Upper lobe of right lung (tissue), 1 donor: ENCODE results near the gene TMEM184B. TPM values are rescaled to one million over a fixed set of nuclear protein-coding genes. Genes with fewer than 3 reads are reported as not detected.

Source experiments
- ATAC-seq: fragments of 200-7000 bp; cut with Tn5 transposase; one replicate; pipeline ENCODE4 v1.9.1; 2020; ENCODE audit warnings: mild to moderate bottlenecking, moderate library complexity
- DNase-seq: peaks from one replicate; pipeline ENCODE4 v3.0.0-alpha.2; 2020
- H3K27ac ChIP-seq: fragments of 200-600 bp; one replicate; pipeline ENCODE4 v1.8.0; 2022
- H3K27me3 ChIP-seq: fragments of 200-600 bp; one replicate; pipeline ENCODE4 v1.8.0; 2022; ENCODE audit warnings: mild to moderate bottlenecking
- H3K36me3 ChIP-seq: fragments of 200-600 bp; one replicate; pipeline ENCODE4 v1.8.0; 2022
- H3K4me1 ChIP-seq: fragments of 200-600 bp; one replicate; pipeline ENCODE4 v1.8.0; 2022
- H3K4me3 ChIP-seq: fragments of 200-600 bp; one replicate; pipeline ENCODE4 v1.8.0; 2022; ENCODE audit warnings: mild to moderate bottlenecking
- H3K9me3 ChIP-seq: fragments of 200-600 bp; one replicate; pipeline ENCODE4 v1.8.0; 2022
- intact Hi-C: fragments of 100-400 bp; cut with DNase I; formaldehyde crosslinking; loops from one replicate; pipeline ENCODE4 v1.11.0; 2022
- total RNA-seq: library from RNA; stranded (reverse); fragmentation: NEBNext Ultra II Directional; extraction: Animal tissue kit (Norgen Biotek cat#: 25700); gene quantifications from one replicate; pipeline ENCODE4 v1.2.1, GENCODE V29; 2021
- TF ChIP-seq, protein P1 (sequence below): fragments of 200-600 bp; IDR thresholded peaks from one replicate; pipeline ENCODE4 v1.8.0; 2022; ENCODE audit warnings: antibody characterized with exemption
- donor health status: DM: no; HTN: yes; CAD: no; lungs with severe emphysema.

Gene TMEM184B
- total RNA-seq, 1 donor from 2014 or later: 79.2 TPM

DNA sequence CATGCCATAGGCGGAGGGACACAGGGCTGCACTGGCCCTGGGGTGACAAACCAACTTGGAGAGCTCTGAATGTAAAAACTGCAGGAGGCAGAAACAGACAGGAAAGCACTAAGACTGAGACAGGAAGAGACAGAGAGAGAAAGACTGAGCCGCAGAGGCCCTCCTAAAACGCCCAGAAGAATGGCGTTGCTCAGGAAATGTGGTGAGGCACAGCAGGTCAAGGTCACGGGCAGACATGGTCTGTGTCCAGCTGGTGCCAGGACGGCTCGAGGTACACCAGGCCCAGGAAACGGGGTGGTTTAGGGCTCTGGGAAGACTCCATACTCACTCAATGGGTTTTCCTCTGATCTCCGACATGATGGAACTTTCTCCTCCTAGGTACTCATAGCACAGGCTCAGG lies 41.9 kb downstream of the TMEM184B start:
- peaks cover 62% of the 10 kb centered on the region for H3K36me3 ChIP-seq
- TF ChIP-seq, protein P1, sequence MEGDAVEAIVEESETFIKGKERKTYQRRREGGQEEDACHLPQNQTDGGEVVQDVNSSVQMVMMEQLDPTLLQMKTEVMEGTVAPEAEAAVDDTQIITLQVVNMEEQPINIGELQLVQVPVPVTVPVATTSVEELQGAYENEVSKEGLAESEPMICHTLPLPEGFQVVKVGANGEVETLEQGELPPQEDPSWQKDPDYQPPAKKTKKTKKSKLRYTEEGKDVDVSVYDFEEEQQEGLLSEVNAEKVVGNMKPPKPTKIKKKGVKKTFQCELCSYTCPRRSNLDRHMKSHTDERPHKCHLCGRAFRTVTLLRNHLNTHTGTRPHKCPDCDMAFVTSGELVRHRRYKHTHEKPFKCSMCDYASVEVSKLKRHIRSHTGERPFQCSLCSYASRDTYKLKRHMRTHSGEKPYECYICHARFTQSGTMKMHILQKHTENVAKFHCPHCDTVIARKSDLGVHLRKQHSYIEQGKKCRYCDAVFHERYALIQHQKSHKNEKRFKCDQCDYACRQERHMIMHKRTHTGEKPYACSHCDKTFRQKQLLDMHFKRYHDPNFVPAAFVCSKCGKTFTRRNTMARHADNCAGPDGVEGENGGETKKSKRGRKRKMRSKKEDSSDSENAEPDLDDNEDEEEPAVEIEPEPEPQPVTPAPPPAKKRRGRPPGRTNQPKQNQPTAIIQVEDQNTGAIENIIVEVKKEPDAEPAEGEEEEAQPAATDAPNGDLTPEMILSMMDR: no peak
- intact Hi-C loops: no loop called here
- peaks cover 22% of the 10 kb centered on the region for H3K4me1 ChIP-seq
- peak overlapping the region; percentile 59 for H3K27ac ChIP-seq
- H3K27me3 ChIP-seq: no peaks in the 10 kb centered on the region
- DNase-seq: no peak
- no peaks in the 10 kb centered on the region for H3K9me3 ChIP-seq
- H3K4me3 ChIP-seq: no peak overlapping the region
- ATAC-seq: no peak

DNA sequence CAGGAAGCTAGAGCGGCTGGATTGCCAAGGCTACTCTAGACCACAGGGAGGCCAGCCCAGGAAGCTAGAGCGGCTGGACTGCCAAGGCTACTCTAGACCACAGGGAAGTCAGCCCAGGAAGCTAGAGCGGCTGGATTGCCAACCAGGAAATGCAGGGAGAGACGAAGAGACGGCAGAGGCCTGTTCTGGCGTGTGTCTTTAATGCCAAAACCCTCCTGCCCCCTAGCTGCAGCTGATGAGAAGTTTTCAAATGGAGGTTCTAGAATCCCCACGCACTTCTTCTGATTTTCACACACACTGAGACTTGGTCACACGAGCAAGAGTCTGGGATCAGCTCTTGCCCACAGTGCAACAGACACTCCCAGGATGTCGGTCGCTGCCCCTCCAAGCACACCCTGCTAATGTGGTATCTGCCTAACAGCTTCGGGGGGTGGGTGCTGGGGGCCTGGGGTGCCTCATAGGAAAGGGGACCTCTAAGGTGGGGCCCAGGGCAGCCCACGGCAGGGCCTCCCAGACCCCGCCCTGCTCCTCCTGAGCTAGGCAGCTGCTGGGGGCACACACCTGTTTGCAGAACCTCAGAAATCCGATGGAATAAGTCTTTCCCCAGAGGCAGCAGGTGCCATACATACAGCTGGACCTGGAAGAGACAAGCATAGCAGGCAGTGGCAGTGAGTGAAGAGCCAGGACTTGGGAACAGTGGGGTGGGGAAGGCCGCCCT lies 42.5 kb downstream of the TMEM184B start:
- peak overlapping the region; percentile 59 for H3K27ac ChIP-seq
- H3K4me1 ChIP-seq: peaks cover 22% of the 10 kb centered on the region
- TF ChIP-seq, protein P1: peak; percentile 51
- no peak for DNase-seq
- peaks cover 62% of the 10 kb centered on the region for H3K36me3 ChIP-seq
- intact Hi-C loops: no loop called here
- H3K9me3 ChIP-seq: no peaks in the 10 kb centered on the region
- peak; percentile 76 for ATAC-seq
- no peak overlapping the region for H3K4me3 ChIP-seq
- no peaks in the 10 kb centered on the region for H3K27me3 ChIP-seq

DNA sequence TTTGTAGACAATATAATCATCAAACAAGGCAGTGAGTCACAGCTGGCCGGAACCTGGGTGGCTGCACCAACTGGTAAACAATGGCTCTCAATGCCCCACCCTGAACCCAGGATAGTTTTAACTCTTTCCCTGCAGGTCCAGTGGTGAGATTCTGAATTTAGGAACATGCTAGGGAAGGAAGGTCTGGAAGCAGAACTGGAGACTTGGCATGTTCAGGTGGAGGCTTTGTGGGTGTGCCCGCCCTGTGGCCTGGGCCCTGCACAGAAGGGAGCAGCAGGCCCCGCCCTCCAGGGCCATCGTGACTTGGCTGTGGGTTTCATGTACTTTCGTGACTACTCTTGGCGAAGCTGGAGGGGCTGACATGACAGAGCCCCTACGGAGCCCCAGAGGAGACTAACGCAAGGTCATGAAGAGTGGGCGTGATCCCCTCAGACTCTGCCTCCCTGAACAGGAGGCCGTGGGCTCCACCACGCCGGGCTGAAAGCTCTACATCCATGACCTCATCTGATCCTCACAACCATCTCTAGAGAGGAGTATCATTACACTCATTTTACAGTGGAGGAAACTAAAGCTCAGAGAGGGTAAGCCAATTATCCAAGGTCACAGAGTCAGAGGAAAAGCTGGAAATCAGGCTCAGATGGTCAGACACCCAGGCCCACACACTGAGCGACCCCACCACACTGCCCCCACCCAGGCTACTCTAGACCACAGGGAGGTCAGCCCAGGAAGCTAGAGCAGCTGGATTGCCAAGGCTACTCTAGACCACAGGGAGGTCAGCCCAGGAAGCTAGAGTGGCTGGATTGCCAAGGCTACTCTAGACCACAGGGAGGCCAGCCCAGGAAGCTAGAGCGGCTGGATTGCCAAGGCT lies 43.7 kb downstream of the TMEM184B start:
- peak overlapping the region; percentile 85 for H3K27ac ChIP-seq
- H3K4me1 ChIP-seq: peaks cover 22% of the 10 kb centered on the region
- H3K36me3 ChIP-seq: peaks cover 62% of the 10 kb centered on the region
- H3K4me3 ChIP-seq: no peak overlapping the region
- H3K9me3 ChIP-seq: no peaks in the 10 kb centered on the region
- TF ChIP-seq, protein P1: no peak
- no peak for DNase-seq
- peak; percentile 44 for ATAC-seq
- intact Hi-C loops: no loop called here
- H3K27me3 ChIP-seq: no peaks in the 10 kb centered on the region

DNA sequence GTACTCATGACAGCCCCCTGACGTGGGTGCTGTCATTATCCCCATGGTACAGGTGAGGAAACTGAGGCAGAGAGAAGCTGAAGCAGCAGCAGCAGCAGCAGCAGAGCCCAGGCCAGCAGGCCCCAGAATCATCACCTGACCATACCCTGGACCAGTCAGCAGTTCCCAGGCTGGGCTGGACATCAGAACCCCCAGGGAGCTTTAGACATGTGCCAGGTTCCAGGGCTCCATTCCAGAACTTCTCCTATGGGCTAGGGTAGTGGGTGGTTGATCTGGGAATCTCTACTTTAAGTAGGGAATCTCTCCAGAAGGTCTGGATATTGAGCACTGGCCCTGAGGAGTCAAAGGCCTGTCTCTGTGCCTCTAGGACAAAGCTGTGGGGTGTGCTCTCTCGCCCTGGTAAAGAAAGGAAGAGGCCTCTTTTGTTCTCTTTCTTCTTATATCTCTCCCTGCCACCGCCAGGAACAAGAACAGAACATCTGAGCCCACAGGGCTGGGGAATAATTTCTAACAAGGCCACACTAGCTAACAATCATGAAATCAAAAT lies 44.4 kb downstream of the TMEM184B start:
- intact Hi-C loops: no loop called here
- TF ChIP-seq, protein P1: no peak
- DNase-seq (no peak), ATAC-seq (no peak)
- Histone ChIP-seq H3K4me3 (no peak overlapping the region), H3K9me3 (no peaks in the 10 kb centered on the region), H3K4me1 (peaks cover 22% of the 10 kb centered on the region), H3K27me3 (no peaks in the 10 kb centered on the region), H3K36me3 (peaks cover 58% of the 10 kb centered on the region), H3K27ac (peak overlapping the region; percentile 85)

DNA sequence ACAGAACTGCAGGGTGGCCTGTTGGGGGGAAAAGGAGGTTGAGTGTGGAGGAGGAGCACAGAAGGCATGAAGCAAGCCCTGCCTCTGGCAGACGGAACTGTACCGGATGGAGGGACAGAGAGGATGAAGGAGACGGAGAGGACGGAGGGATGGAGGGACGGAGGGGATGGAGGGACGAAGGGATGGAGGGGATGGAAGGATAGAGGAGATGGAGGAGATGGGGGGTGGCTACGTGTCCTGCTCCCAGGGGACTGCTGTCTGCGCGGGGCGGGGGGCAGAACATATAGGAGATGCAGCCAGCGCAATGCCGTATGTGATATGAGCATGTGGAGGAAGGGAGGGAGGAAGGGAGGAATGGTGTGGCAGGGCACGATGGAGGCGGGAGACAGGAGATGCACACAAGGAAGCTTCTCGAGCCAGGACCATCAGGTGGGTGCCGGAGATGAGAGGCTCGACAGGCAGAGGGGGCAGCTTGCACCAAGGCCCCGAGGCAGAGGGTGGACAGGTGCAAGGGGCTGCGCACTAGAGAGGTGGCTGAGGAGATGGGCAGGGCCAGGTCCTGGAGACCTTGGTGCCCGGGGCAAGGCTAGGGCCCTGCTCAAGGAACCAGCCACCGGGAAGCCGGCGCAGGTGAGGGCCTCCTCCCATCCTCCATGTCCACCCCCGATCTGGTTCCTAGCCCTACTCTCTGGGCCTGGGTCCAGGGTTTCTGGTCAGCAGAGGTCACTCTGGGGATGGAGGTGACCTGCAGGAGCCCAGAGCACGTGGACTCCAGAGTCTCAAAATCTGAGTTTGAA lies 45.8 kb downstream of the TMEM184B start:
- ATAC-seq: no peak
- H3K4me1 ChIP-seq: peaks cover 22% of the 10 kb centered on the region
- H3K36me3 ChIP-seq: peaks cover 46% of the 10 kb centered on the region
- H3K27ac ChIP-seq: peak overlapping the region; percentile 24
- intact Hi-C loops: no loop called here
- no peaks in the 10 kb centered on the region for H3K27me3 ChIP-seq
- no peak for DNase-seq
- H3K4me3 ChIP-seq: no peak overlapping the region
- no peaks in the 10 kb centered on the region for H3K9me3 ChIP-seq
- TF ChIP-seq, protein P1: no peak
